ENCODE results near the gene KCNIP3. TPM values are rescaled to one million over a fixed set of nuclear protein-coding genes. Genes with fewer than 3 reads are reported as not detected.

Gene KCNIP3
- total RNA-seq, 2 experiments from 2014 or later = 0.52 TPM; not detected in 1

GRCh38 chr2:95372216-95372829 is 75.2 kb downstream of the KCNIP3 start:
- ChIA-PET POLR2A (no interaction called here), CTCF (no interaction called here)
- TF ChIP-seq CTCF (IDR thresholded peaks at IDR 0.05) = no peak
- no peak for DNase-seq
- intact Hi-C loops (cut with DNase I, micrococcal nuclease) = no loop called here
- H3K27ac ChIP-seq (ENCODE audit: low read depth in 1 of 2, low read length in 2 of 2) = no peak overlapping the region
- Mint-ChIP-seq H3K9me3 (peaks cover 2% of the 10 kb centered on the region), H3K27me3 (peaks cover 33% of the 10 kb centered on the region), H3K4me1 (ENCODE audit: low read depth) (no peaks in the 10 kb centered on the region), H3K36me3 (ENCODE audit: low read depth) (no peaks in the 10 kb centered on the region), H3K27ac (no peak overlapping the region), H3K4me3 (no peak overlapping the region)
- H3K36me3 ChIP-seq (ENCODE audit: insufficient read depth, low read length) = no peaks in the 10 kb centered on the region
- ATAC-seq (ENCODE audit: poor library complexity) = no peak
- H3K9me3 ChIP-seq (ENCODE audit: control insufficient read depth in 1 of 2, insufficient read depth in 1 of 2, low read length in 2 of 2) = peaks cover 4 to 19% of the 10 kb centered on the region in 2 experiments
- H3K4me3 ChIP-seq (ENCODE audit: low read length) = no peak overlapping the region
- peaks cover 9 to 14% of the 10 kb centered on the region in 2 experiments for H3K27me3 ChIP-seq (ENCODE audit: control insufficient read depth in 1 of 2, insufficient read depth in 2 of 2, low read length in 2 of 2)
- peaks cover 6% of the 10 kb centered on the region for H3K4me1 ChIP-seq (ENCODE audit: insufficient read depth, low read length)

DNA sequence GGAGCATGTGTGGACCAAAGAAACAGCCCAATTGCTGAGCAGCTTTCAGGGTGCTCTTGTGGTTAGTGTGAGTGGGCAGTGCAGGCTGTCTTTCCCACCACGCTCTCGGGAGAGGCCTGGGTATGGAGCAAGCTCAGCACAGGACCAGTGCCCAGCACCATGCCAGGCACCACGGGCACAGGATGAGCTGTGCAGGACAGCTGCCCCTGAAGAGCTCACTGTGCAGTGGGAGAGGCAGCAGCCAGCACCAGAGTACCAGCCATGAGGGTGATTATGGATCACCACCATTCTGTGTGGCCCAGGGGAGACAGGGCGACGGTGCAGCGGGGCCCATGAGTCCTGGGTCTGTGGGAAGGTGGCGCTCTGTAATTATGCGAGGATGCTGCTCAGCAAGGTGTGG is 75.7 kb downstream of the KCNIP3 start:
- Mint-ChIP-seq H3K9me3 (peaks cover 2% of the 10 kb centered on the region), H3K36me3 (ENCODE audit: low read depth) (no peaks in the 10 kb centered on the region), H3K27ac (no peak overlapping the region), H3K27me3 (peaks cover 33% of the 10 kb centered on the region), H3K4me1 (ENCODE audit: low read depth) (no peaks in the 10 kb centered on the region), H3K4me3 (no peak overlapping the region)
- CTCF ChIA-PET = no interaction called here
- no peak for TF ChIP-seq CTCF (IDR thresholded peaks at IDR 0.05)
- POLR2A ChIA-PET = no interaction called here
- H3K27me3 ChIP-seq (ENCODE audit: control insufficient read depth in 1 of 2, insufficient read depth in 2 of 2, low read length in 2 of 2) = peaks cover 9 to 14% of the 10 kb centered on the region in 2 experiments
- H3K36me3 ChIP-seq (ENCODE audit: insufficient read depth, low read length) = no peaks in the 10 kb centered on the region
- peak in 1 of 14 experiments; percentile 14 for DNase-seq
- peaks cover 4 to 19% of the 10 kb centered on the region in 2 experiments for H3K9me3 ChIP-seq (ENCODE audit: control insufficient read depth in 1 of 2, insufficient read depth in 1 of 2, low read length in 2 of 2)
- H3K4me3 ChIP-seq (ENCODE audit: low read length) = no peak overlapping the region
- no peak for ATAC-seq (ENCODE audit: poor library complexity)
- peaks cover 6% of the 10 kb centered on the region for H3K4me1 ChIP-seq (ENCODE audit: insufficient read depth, low read length)
- intact Hi-C loops (cut with DNase I, micrococcal nuclease) = no loop called here
- no peak overlapping the region for H3K27ac ChIP-seq (ENCODE audit: low read depth in 1 of 2, low read length in 2 of 2)

- Histone ChIP-seq H3K27me3 (ENCODE audit: control insufficient read depth in 1 of 2, insufficient read depth in 2 of 2, low read length in 2 of 2) (peaks cover 9 to 12% of the 10 kb centered on the region in 2 experiments), H3K36me3 (ENCODE audit: insufficient read depth, low read length) (no peaks in the 10 kb centered on the region), H3K27ac (ENCODE audit: low read depth in 1 of 2, low read length in 2 of 2) (no peak overlapping the region), H3K9me3 (ENCODE audit: control insufficient read depth in 1 of 2, insufficient read depth in 1 of 2, low read length in 2 of 2) (peaks cover 4 to 19% of the 10 kb centered on the region in 2 experiments), H3K4me3 (ENCODE audit: low read length) (no peak overlapping the region), H3K4me1 (ENCODE audit: insufficient read depth, low read length) (peaks cover 6% of the 10 kb centered on the region)
- CTCF ChIA-PET = no interaction called here
- no peak for TF ChIP-seq CTCF (IDR thresholded peaks at IDR 0.05)
- H3K9me3 Mint-ChIP-seq = peaks cover 2% of the 10 kb centered on the region
- no peaks in the 10 kb centered on the region for H3K36me3 Mint-ChIP-seq (ENCODE audit: low read depth)
- ATAC-seq (ENCODE audit: poor library complexity) = no peak
- intact Hi-C loops (cut with DNase I, micrococcal nuclease) = no loop called here
- no peak overlapping the region for H3K27ac Mint-ChIP-seq
- H3K27me3 Mint-ChIP-seq = peaks cover 26% of the 10 kb centered on the region
- no peak overlapping the region for H3K4me3 Mint-ChIP-seq
- POLR2A ChIA-PET = no interaction called here
- H3K4me1 Mint-ChIP-seq (ENCODE audit: low read depth) = no peaks in the 10 kb centered on the region
- DNase-seq = peak in 1 of 14 experiments; percentile 12
Measured at GRCh38 chr2:95374029-95374428, 76.9 kb downstream of the KCNIP3 start.

Measured in CD4-positive, alpha-beta T cell (primary cell).